Stimulated activated CD4-positive, alpha-beta T cell treated with anti-CD3 and anti-CD28 coated beads, Interleukin-4, amount 100 ng/mL, for 24 hours (primary cell): ENCODE results near the gene ERCC5.

Experiments
- DNase-seq: peaks from one replicate; pipeline ENCODE4 v3.0.0-alpha.2; 2020

ERCC5 gene

DNA sequence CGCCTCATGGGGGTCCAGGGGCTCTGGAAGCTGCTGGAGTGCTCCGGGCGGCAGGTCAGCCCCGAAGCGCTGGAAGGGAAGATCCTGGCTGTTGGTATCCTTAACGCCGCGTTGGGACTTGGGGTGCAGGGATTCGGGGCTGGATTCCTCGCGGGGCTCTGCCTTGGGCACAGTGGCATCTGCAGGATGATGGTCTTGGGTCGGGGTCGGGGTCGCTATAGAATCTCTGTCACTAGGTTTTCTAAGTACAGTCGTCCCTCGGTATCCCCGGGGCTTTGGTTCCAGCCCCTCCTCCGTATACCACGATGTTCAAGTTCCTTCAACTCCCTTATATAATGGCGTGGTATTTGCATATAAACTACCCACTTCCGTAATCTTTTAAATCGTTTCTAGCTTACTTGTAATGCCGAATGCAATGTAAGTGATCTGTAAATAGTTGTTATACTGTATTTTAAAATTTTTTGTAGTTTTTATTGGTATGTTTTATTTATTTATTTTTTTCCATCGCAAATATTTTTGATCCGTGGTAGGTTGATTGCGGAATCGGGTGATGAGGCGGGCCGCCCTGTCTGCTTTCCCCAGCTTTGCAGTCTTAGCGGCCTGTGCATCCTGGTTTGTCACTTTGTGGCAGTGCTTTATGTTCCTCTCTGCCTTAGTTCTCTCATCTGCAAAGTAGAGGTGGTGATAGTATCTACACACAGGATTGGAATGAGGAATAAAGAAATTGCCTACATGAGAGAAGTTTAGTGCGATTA lies 606 bp downstream of the ERCC5 start:
- DNase-seq = peak; percentile 47

DNA sequence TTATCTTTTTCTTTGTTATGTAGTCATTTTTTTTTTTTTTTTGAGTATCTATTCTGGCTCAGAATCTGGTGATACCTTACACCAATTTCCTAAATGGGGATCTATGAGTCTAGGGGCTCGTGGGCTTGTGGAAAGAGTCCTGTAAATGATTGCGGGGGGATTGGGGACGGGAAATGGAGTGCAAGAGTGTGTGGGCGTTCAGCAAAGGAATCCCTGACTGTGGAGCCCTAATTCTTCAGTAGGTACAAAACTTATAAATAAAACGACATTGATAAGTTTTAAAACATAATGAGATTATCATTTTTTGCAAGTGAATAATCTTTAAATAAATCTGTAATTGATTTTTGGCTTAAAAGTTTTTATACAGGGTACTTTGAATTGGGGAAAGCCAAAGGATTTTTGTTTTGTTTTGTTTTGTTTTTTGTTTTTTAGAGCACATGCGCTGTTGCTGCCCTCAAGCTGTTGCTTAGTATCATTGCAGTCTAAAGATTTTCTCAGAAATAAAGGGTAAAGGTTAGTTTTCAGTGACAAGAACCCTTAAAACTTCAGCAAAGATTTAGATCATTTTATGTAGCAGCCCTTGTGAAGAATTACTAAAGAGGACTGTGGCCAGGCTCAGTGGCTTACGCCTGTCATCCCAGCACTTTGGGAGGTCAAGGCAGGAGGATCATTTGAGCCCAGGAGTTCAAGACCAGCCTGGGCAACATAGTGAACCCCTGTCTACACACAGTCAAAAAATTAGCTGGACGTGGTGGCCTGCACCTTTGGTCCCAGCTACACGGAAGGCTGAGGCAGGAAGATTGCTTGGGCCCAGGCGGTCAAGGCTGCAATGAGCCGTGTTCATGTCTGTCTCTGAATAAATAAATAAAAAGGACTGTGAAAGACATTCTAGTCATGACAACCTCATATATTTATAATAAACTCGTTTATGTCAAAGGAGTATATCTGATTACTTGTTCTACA lies 1.7 kb downstream of the ERCC5 start:
- peak; percentile 11 for DNase-seq

DNA sequence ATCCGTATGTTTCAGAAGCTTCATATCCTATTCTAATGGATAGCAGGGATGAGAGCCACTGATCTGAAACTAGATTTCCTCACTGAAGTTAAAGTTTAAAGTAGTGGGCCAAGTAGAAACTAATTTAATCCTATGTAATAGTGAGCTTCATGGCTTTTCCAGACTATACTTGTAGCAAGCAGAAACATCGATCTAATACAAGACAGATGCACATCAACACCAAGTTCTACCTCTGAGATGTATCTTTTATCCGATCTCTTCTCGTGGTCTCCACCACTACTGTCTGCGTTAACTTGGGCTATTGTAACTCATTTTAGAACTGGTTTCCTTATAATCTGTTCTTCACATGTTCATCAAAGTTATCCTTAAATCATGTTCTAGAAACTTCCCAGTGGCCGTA lies 3.1 kb downstream of the ERCC5 start:
- no peak for DNase-seq

DNA sequence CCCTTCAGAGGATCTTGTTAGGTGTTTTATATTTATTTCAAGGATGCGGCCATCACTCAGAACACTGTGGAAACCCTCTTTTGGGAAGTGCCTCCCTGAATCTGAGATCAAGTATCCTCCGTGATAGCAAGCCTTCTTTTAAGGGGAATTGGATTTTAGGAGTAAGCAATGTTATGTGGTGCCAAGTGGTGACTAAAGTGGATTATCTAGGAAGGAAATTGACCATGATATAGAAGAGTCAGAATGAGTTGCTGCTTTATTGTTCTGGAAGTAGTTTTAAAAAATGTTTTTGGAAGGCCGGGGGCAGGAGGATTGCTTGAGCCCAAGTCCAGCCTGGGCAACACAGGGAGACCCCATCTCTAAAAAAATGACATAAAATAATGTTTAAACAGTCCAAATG lies 6.7 kb downstream of the ERCC5 start:
- no peak for DNase-seq

DNA sequence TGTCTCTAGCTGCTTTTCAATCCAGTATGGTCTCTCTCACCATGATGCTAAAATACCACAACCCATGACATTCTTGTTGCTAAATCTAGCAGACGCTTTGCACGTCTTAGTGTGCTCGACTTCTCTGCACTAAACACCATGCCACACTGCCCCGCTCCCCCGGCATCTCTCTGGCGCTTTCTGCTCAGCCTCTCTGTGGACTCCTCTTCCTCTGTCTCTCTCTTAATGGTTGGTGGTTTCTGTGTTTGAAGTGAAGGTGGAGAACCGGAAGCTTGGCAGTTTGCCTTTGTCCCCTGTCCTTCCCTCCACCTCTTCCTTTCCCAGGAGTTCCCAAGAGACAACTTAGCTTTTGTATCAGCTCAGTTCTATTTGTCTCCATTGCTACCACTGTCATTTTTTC lies 8.8 kb downstream of the ERCC5 start:
- no peak for DNase-seq

DNA sequence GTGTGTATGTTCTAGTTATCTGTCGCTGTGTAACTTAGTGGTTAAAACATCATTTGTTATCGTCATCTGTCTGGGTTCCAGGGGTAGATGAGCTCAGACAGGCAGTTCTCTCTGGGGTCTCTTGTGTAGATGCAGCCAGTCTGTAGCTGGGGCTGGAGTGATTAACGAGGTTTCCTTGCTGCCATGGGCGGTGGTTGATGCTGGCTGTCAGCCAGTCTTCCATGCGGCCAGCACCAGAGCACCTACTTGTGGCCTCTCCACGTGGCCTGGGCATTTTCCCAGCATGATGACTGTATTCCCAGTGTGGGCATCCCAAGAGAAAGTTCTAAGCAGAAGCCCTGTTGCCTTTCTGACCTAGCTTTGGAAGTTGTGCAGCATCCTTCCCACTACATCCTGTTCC lies 10.7 kb downstream of the ERCC5 start:
- no peak for DNase-seq

DNA sequence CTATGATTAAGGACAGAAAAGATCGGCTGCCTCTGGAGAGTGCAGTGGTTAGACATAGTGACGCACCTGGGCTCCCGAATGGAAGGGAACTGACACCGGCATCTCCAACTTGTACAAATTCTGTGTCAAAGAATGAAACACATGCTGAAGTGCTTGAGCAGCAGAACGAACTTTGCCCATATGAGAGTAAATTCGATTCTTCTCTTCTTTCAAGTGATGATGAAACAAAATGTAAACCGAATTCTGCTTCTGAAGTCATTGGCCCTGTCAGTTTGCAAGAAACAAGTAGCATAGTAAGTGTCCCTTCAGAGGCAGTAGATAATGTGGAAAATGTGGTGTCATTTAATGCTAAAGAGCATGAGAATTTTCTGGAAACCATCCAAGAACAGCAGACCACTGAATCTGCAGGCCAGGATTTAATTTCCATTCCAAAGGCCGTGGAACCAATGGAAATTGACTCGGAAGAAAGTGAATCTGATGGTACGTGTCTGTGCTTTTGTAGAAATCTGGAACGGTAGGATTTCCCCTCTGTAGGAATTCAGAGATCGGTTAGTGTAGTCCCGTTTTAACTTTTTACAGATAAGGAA lies 16.9 kb downstream of the ERCC5 start:
- DNase-seq = no peak

DNA sequence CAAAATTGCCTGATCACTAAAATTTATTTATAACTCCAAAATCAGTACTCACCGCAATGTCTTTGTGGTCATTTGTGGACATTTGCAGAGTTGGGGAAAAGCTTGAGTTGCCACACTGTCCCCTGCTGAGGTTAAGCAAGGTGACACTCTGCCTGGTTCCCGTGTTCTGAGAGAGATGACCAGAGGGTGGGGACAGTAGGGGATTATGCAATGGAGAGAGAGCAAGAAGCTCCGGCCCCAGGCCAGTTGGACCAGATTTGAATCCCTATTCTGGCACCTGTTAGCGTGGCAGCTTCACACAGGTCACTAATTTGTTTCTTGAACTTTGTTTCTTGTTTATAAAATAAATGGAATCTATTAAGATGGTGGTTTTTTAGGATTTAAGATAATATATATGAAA lies 17.8 kb downstream of the ERCC5 start:
- no peak for DNase-seq

DNA sequence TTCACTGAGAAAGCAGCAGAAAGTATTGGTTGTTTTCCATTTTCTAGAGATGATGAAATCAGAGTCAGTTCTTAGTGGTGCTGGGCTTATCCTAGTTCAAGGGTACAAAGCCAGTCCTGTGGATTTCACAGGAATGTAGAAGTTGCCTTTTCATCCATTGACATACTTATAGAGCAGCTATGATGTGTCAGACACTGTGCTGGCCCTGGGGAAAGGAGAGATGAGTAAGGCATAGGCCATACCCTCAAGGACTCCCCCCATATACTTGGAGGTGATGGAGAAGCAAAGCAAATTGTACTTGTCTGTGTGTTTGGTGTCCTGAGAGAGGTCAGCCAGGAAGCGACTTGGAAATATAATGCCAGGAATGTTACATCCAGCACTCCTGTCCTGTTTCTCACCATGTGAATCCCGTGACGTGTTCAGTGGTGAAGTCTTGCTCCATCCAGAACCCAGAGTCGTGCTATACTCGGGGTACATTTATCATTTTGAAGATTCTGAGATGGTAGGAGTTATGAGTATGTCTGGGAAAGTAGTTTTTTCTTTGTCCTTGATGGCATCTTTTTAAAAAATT lies 22.6 kb downstream of the ERCC5 start:
- no peak for DNase-seq

DNA sequence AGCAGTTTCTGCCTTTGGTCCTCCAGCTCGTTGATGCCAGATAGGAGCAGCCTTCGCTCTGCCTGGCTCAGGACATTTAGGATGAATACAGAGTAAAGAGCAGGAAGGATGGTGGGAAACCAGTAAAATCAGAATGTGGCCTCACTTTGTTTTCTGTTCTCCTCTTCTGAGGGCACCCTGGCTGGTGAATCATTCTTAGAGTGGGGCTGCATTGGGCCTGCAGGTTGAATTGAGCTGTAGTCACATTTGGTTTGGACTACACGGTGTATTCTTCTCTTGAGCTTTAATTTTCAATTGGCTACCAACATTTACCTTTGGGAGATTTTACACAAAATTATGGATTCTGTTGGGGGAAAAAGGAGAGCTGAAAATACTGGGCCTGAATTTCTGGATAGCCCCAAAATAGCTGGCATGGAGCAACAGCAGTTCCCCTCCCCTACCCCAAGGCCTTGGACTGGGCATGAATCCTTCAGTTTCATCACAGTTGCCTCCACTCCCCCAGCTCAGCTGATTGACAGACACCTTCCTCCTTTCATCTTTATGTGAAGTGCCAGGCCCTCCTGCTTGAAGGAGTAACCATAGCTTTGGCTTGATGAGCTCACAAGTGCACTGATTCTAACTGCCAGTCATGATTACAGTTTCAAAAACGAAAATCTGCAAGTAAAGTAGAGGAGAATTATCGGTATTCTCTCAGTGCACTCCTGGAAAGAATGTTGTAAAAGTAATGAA lies 24.3 kb downstream of the ERCC5 start:
- no peak for DNase-seq

DNA sequence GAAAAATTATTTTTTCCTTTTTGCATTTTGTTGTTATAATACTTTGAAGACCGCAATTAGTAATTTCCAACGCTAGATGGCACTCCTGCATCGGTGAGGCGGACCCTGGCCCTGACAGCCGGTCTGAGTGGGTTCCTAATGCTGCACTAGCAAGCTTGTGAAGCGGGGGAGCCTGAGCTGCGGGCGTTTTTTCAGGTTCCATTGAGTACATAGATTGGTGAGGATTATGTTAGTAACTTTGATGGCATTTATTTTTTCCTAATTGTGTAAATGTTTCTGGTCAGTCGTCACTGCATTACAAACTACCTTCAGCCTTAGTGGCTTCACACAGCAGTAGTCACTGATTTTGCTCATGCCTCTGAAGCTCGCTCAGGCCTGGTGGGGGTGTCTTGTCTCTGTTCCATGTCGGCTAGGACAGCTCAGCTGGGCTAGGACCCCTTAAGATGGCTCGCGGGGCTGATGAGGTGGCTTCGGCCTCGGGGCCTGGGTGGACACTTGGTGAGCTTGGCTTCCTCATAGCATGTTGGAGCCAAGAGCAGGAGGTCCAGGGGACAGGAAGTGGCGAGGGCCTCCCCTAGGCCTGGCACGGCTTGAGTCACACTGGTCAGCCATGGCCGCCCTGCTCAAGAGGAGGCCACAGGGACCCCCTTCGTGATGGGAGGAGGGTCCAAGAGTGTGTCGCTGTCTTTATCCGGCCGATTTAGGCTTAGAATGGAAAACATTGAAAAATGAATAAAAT lies 25.0 kb downstream of the ERCC5 start:
- peak; percentile 56 for DNase-seq

DNA sequence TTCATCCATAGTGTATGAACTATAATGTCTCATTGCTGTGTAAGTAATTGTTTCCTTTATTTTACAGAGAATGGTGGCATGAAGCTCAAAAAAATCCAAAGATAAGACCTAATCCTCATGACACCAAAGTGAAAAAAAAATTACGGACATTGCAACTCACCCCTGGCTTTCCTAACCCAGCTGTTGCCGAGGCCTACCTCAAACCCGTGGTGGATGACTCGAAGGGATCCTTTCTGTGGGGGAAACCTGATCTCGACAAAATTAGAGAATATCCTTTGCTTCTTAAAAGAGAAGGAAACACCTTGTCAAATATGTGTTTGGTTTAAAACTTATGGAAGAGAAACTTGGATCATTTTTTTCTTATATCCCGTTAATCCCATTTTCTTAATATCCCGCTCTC lies 26.3 kb downstream of the ERCC5 start:
- DNase-seq = no peak

DNA sequence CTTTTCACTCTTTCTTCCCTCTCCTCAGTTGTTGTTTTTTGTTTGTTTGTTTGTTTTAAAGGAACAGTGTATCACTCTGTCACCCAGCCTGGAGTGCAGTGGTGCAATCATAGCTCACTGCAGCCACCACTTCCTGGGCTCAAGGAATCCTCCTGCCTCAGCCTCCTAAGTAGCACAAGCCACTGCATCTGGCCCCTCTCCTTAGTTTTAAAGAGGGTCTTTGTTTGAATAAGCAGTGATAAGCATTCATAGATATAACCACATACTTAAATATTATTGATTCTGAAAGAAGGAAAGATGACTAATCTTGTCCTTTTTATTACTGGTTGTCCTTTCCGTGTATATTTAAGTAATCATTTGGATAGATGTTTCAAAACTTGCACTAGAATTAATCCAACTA lies 26.7 kb downstream of the ERCC5 start:
- no peak for DNase-seq

DNA sequence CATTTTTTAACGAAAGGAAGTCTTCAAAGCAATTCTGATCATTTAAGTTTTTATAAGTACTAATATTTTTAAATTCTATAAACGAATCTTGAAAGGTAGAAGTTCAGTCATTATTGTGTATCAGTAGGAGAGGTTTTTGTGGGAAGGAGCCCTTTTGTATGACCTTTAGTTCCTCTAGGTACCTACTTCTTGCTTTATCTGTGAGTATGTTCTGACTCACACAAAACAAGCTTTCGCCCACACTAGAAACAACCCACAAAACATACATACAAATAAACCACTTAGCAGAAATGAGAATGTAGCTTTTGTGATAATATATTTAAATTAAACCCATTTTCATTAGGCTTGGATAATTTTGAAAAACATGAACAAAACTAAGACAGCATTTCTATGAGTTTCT lies 27.8 kb downstream of the ERCC5 start:
- DNase-seq = no peak

DNA sequence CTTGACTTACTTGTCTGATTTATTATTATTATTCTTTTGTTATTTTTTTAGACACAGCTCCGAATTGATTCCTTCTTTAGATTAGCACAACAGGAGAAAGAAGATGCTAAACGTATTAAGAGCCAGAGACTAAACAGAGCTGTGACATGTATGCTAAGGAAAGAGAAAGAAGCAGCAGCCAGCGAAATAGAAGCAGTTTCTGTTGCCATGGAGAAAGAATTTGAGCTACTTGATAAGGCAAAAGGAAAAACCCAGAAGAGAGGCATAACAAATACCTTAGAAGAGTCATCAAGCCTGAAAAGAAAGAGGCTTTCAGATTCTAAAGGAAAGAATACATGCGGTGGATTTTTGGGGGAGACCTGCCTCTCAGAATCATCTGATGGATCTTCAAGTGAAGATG lies 29.4 kb downstream of the ERCC5 start:
- no peak for DNase-seq

DNA sequence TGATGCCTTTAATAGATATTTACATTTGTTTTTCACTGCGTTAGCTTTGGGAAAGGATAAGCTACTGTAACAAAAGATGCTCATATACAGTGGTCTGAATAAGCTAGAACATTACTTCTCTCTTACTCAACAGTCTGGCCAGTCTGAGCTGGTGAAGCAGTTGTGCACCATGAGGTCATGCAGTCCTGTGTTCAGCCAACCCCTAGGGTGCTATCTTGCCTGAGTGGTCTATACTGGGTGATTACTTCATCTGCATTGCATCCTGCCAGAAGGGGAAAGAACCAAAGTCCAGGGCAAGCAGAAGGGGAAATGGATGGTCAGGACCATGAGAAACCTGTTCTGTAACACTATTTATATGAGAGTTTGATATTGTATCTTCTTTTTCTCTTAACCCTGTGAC lies 31.5 kb downstream of the ERCC5 start:
- no peak for DNase-seq

DNA sequence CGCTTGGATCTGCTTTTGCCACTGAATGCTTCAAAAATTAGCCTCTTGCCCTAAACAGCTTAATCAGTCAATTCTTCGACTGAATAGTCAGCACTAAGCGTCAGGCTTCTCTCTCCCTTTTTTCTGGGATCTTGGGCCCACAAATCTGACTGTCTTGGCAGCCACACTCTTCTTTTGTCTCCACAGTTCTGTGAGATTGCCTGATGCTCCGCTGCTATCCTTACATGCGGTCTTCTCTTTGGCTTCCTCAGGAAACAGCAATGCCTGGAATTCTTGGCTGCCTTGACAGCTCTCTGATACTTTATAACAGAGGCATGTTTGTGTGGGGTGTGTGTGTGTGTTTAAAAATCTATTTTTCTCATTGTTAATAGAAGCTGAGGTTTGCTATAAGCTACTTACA lies 32.6 kb downstream of the ERCC5 start:
- no peak for DNase-seq

DNA sequence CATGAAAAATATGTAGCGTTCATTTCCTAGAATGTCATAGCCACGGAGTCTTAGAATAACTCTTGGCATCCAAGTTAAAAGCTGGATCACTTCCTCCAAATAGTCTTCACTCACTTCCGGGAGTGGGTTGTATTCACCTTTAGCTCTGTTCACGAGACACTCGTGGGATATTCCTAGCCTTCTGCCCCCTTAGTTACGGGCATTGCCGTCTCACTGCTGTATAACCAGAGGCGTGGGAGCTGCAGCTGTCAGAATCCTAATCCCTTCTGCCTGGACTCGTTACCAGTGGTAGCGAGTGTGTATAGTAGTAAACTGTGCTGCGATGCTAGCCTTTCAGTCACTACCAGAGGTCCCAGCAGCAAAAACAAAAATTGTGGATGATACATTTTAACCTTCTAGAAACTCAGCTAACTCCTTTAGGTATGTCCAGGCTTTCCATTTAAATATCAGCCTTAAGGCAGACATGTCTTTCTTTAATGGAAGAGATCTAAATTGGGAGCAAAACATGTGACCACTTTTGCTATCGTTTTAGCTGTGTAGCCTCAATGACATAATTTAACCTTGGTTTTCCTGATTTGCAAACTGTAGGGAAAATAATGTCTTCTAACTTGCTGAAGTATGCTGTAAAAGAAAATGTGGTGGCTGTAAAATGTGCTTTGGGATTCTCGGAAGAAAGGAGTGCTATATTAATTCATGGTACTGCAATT lies 34.1 kb downstream of the ERCC5 start:
- no peak for DNase-seq

DNA sequence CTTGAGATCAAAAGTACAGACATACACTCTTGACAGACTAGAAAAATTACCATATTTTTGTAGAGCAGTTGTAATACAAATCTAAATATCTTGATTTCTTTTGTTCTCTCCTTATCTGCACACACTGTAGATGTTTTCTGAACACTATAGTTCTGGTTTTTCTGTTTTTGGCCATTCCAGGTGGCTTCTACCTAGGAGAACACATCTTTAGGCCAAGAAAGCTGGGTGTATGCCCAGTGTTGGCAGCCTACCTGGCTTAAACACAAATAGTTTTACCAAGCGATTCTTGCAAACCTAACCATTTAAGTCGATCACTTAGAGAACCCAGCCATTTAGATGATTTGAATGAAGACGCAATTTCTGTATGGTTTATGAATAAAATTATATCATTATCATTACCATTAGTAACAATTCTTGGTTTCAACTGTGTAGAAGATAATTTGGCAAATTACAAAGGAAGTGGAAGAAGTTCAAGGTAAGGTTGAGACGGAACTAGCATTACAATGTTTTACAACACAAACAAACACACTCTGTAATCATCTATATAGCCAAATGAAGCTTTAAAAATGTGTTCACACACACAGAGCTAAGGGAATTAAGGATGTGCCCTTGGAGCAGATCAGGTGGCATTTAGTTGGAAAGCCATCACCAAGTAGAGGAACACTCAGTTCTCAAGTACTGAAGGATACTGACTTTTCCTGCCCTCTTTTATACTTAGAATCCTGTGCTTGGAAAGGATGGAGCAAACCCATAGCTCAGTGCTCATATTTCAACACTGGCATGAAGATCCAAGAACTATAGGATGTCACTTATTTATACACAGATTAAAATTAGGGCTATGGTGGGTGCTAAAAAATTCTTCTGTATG lies 36.2 kb downstream of the ERCC5 start:
- no peak for DNase-seq

DNA sequence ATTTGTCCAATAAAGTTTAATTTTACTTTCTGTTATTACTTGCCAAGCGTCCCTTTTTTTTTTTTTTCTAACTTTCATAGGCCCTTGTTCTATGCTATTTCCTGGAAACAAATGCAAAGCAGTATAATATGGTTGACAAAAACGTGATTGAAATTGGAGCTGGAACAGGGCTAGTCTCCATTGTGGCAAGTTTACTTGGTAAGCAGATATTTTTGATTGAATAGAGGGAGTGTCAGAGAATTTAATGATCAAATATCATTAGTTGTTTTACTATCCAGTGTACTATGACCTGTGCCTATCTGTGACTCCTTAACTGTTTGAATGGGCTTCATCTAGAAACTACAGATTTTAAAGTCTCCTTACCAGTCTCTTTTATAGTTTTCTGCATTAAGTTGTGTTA lies 46.7 kb downstream of the ERCC5 start:
- no peak for DNase-seq
